HCT116 (cell line): ENCODE measurements around the gene CLPX. TPM values are rescaled to one million over a fixed set of nuclear protein-coding genes. Genes with fewer than 3 reads are reported as not detected.

Experiments
- ATAC-seq: fragments of 200-7000 bp; cut with Tn5 transposase; 2 replicates; pipeline ENCODE4 v1.9.1; 2020; ENCODE audit warnings: mild to moderate bottlenecking, moderate library complexity
- BruUV-seq: library from RNA; stranded (reverse); fragments of 400-500 nt; replicated peaks from 2 replicates; lab custom pipeline; 2021; lab: Mats Ljungman, UMichigan
- CTCF ChIA-PET: fragments of 300-600 bp; sonication (Branson Sonifier 250); formaldehyde crosslinking; loops from one replicate; lab custom pipeline; 2021; ENCODE audit warnings: antibody characterized with exemption; lab: Charles Lee
- POLR2A ChIA-PET: fragments of 300-600, 350-600 bp; sonication (Branson Sonifier 250); formaldehyde crosslinking; loops from one replicate; lab custom pipeline; 2021; ENCODE audit warnings: antibody characterized with exemption; lab: Charles Lee
- RAD21 ChIA-PET, 2 experiments: fragments of 300-600 bp; sonication (Branson Sonifier 250); formaldehyde crosslinking; loops; one replicate each; lab custom pipeline; 2023; ENCODE audit warnings: low total read pairs in 2 of 2; ENCODE audit not compliant: uncharacterized antibody in 2 of 2, unreplicated experiment in 2 of 2, low non-redundant PET in 1 of 2; lab: Charles Lee
- DNase-seq: peaks from one replicate; pipeline ENCODE4 v3.0.0-alpha.2; 2010; ENCODE audit warnings: low read depth, low spot score
- H2AFZ ChIP-seq: fragments of 200-600 bp; shearing (Covaris generic), sonication (generic); 2 replicates; pipeline ENCODE4 v1.6.1; 2017; ENCODE audit warnings: low read depth, mixed run types, mixed read lengths, antibody characterized with exemption, low read length; ENCODE audit not compliant: poor library complexity, severe bottlenecking
- H3K27ac ChIP-seq: 2 replicates; pipeline ENCODE4 v1.5.1; 2012; ENCODE audit warnings: low read depth, low read length
- H3K27me3 ChIP-seq: fragments of 200-600 bp; sonication (generic); 2 replicates; pipeline ENCODE4 v1.6.1; 2016; ENCODE audit warnings: mixed run types, low read length, mixed read lengths; ENCODE audit not compliant: insufficient read depth
- H3K36me3 ChIP-seq, 2 experiments: fragments of 200-500 bp in 1 of 2; fragments of 200-600 bp in 1 of 2; sonication (Bioruptor generic) in 1 of 2; sonication (generic) in 1 of 2; 2 replicates each; pipeline versions ENCODE4 v1.5.1 to v1.6.1; 2014 to 2016; ENCODE audit warnings: low read length in 2 of 2, inconsistent platforms in 1 of 2, mixed read lengths in 1 of 2, mixed run types in 1 of 2; ENCODE audit not compliant: insufficient read depth in 2 of 2, control insufficient read depth in 1 of 2
- H3K4me1 ChIP-seq, 2 experiments: fragments of 200-600 bp in 1 of 2; sonication (generic) in 1 of 2; 2 replicates each; pipeline versions ENCODE4 v1.5.1 to v1.6.1; 2012 to 2017; ENCODE audit warnings: low read length in 2 of 2, inconsistent platforms in 1 of 2, mild to moderate bottlenecking in 1 of 2, mixed read lengths in 1 of 2, mixed run types in 1 of 2, moderate library complexity in 1 of 2; ENCODE audit not compliant: insufficient read depth in 2 of 2, control insufficient read depth in 1 of 2
- H3K4me2 ChIP-seq: fragments of 200-600 bp; sonication (generic); 2 replicates; pipeline ENCODE4 v1.6.1; 2017; ENCODE audit warnings: mixed run types, low read length, mixed read lengths
- H3K4me3 ChIP-seq, 2 experiments: fragments of 200-600 bp in 1 of 2; sonication (generic) in 1 of 2; replicated peaks in 1 of 2; 2 replicates each; pipeline ENCODE4 v1.5.1; 2011 to 2016; ENCODE audit warnings: low read length in 2 of 2, control low read depth in 1 of 2, low read depth in 1 of 2, mild to moderate bottlenecking in 1 of 2, mixed read lengths in 1 of 2, mixed run types in 1 of 2
- H3K79me2 ChIP-seq: fragments of 200-600 bp; sonication (generic); 2 replicates; pipeline ENCODE4 v1.6.1; 2017; ENCODE audit warnings: mild to moderate bottlenecking, mixed run types, low read length, moderate library complexity, mixed read lengths; ENCODE audit not compliant: insufficient read depth
- H3K9ac ChIP-seq: fragments of 200-600 bp; sonication (generic); 2 replicates; pipeline ENCODE4 v1.6.1; 2016; ENCODE audit warnings: low read length, mixed read lengths
- H3K9me2 ChIP-seq: fragments of 200-600 bp; sonication (generic), shearing (Covaris generic); 2 replicates; pipeline ENCODE4 v1.6.1; 2017; ENCODE audit warnings: mixed run types, mild to moderate bottlenecking, moderate library complexity; ENCODE audit not compliant: insufficient read depth
- H3K9me3 ChIP-seq, 2 experiments: fragments of 200-500 bp in 1 of 2; fragments of 200-600 bp in 1 of 2; sonication (Bioruptor generic) in 1 of 2; sonication (generic) in 1 of 2; 2 replicates each; pipeline ENCODE4 v1.6.1; 2014 to 2017; ENCODE audit warnings: low read length in 2 of 2, mixed read lengths in 2 of 2, inconsistent platforms in 1 of 2, low read depth in 1 of 2, mild to moderate bottlenecking in 1 of 2, mixed run types in 1 of 2, moderate library complexity in 1 of 2; ENCODE audit not compliant: control insufficient read depth in 1 of 2, insufficient read depth in 1 of 2
- H4K20me1 ChIP-seq: fragments of 200-600 bp; sonication (generic), shearing (Covaris generic); 2 replicates; pipeline ENCODE4 v1.6.1; 2017; ENCODE audit warnings: mixed run types, mild to moderate bottlenecking, moderate library complexity; ENCODE audit not compliant: insufficient read depth
- CBX3 ChIP-seq: IDR thresholded peaks from 2 replicates; pipeline ENCODE4 v1.6.1; 2012; ENCODE audit warnings: low read depth
- CTCF ChIP-seq, 3 experiments: fragments of 200-600 bp in 1 of 3; sonication (generic) in 1 of 3; IDR thresholded peaks in 2 of 3; conservative IDR thresholded peaks in 1 of 3; 2 replicates each; pipeline ENCODE4 v1.5.1; 2012 to 2017; ENCODE audit warnings: low read depth in 2 of 3, low read length in 2 of 3, antibody characterized with exemption in 1 of 3, borderline replicate concordance in 1 of 3, control low read depth in 1 of 3, mild to moderate bottlenecking in 1 of 3, mixed read lengths in 1 of 3, mixed run types in 1 of 3, moderate library complexity in 1 of 3; ENCODE audit not compliant: insufficient read depth in 1 of 3
- EGR1 ChIP-seq: IDR thresholded peaks from 2 replicates; pipeline ENCODE4 v1.6.1; 2012; ENCODE audit warnings: low read depth
- ELF1 ChIP-seq: IDR thresholded peaks from 2 replicates; pipeline ENCODE4 v1.6.1; 2012; ENCODE audit warnings: low read depth, borderline replicate concordance
- EZH2 ChIP-seq: fragments of 200-600 bp; sonication (generic); IDR thresholded peaks from 2 replicates; pipeline ENCODE4 v1.6.1; 2017; ENCODE audit warnings: antibody characterized with exemption, mixed run types
- POLR2A ChIP-seq: IDR thresholded peaks from 2 replicates; pipeline ENCODE4 v1.7.0; 2011; ENCODE audit warnings: borderline replicate concordance; ENCODE audit not compliant: insufficient read depth, insufficient read length; ENCODE audit errors: extremely low read depth
- POLR2AphosphoS5 ChIP-seq: IDR thresholded peaks from 2 replicates; pipeline ENCODE4 v1.6.1; 2011; ENCODE audit warnings: mild to moderate bottlenecking, low read depth, low read length, moderate library complexity
- SP1 ChIP-seq: IDR thresholded peaks from 2 replicates; pipeline ENCODE4 v1.6.1; 2012; ENCODE audit warnings: low read depth
- TCF7L2 ChIP-seq: IDR thresholded peaks from 2 replicates; pipeline ENCODE4 v1.7.0; 2011; ENCODE audit warnings: borderline replicate concordance, inconsistent platforms; ENCODE audit not compliant: insufficient read depth, insufficient read length; ENCODE audit errors: extremely low read depth
- YY1 ChIP-seq: IDR thresholded peaks from 2 replicates; pipeline ENCODE4 v1.6.1; 2011; ENCODE audit warnings: low read length, low read depth, moderate library complexity, mild to moderate bottlenecking; ENCODE audit not compliant: insufficient replicate concordance; ENCODE audit errors: extremely low read depth
- ZBTB33 ChIP-seq: IDR thresholded peaks from 2 replicates; pipeline ENCODE4 v1.6.1; 2011; ENCODE audit warnings: mild to moderate bottlenecking, low read length, moderate library complexity; ENCODE audit not compliant: insufficient replicate concordance; ENCODE audit errors: extremely low read depth
- ZFX ChIP-seq: fragments of 450-650 bp; IDR thresholded peaks from 2 replicates; pipeline ENCODE4 v1.6.1; 2017
- ZNF274 ChIP-seq: fragments of 200-500 bp; sonication (Bioruptor generic); IDR thresholded peaks from 2 replicates; pipeline ENCODE4 v1.6.1; 2014; ENCODE audit warnings: mild to moderate bottlenecking, low read depth, low read length, inconsistent platforms
- intact Hi-C: fragments of 100-400 bp; cut with micrococcal nuclease; formaldehyde crosslinking; loops from 2 replicates; pipeline ENCODE4 v1.10.0; 2022
- total RNA-seq: library from RNA; stranded (reverse); gene quantifications from one replicate; pipeline ENCODE4 v1.2.1, GENCODE V29; 2021; ENCODE audit not compliant: unreplicated experiment
- TF ChIP-seq, protein P1 (sequence below): IDR thresholded peaks from 2 replicates; pipeline ENCODE4 v1.6.1; 2012; ENCODE audit warnings: low read depth
- TF ChIP-seq, protein P2 (sequence below): IDR thresholded peaks from 2 replicates; pipeline ENCODE4 v1.6.1; 2012

The CLPX gene
- total RNA-seq, 1 experiment from 2014 or later, result 64.1 TPM

- ChIA-PET RAD21 (no interaction called here), CTCF (interaction anchor here (1.0 kb wide), 1 partner anchor 14 kb away, joined by 3 read pairs; no protein-coding TSS in a partner anchor), POLR2A (no interaction called here)
- H3K4me2 ChIP-seq, result no peak within 1 kb of the TSS
- 0 out of 2 replicates have a peak, but pooled peaks cover 3% of the 10 kb centered on the region for H4K20me1 ChIP-seq
- H3K9me2 ChIP-seq, result no peaks in the 10 kb centered on the region
- no peaks in the 10 kb centered on the region for H3K4me1 ChIP-seq
- no peak within 1 kb of the TSS for H3K27ac ChIP-seq
- no peak within 1 kb of the TSS for H3K9ac ChIP-seq
- DNase-seq, result no peak
- H3K4me3 ChIP-seq, result no peak within 1 kb of the TSS
- H3K27me3 ChIP-seq, result no peaks in the 10 kb centered on the region
- no peak for TF ChIP-seq ZBTB33
- TF ChIP-seq CTCF (IDR thresholded peaks at IDR 0.05 in 2 of 3, conservative IDR thresholded peaks at IDR 0.05 in 1 of 3; ENCODE audit: borderline replicate concordance in 1 of 3, insufficient read depth in 1 of 3, low read depth in 2 of 3, low read length in 2 of 3), result no peak
- TF ChIP-seq TCF7L2, result no peak
- no peak for TF ChIP-seq POLR2A
- no peak for TF ChIP-seq EGR1
- no peak for TF ChIP-seq EZH2
- TF ChIP-seq ELF1, result no peak
- TF ChIP-seq YY1, result no peak
- no peak for TF ChIP-seq SP1
- TF ChIP-seq POLR2AphosphoS5, result no peak
- no peak for TF ChIP-seq ZFX
- no peak for TF ChIP-seq CBX3
- TF ChIP-seq ZNF274, result no peak
- TF ChIP-seq, protein P1, sequence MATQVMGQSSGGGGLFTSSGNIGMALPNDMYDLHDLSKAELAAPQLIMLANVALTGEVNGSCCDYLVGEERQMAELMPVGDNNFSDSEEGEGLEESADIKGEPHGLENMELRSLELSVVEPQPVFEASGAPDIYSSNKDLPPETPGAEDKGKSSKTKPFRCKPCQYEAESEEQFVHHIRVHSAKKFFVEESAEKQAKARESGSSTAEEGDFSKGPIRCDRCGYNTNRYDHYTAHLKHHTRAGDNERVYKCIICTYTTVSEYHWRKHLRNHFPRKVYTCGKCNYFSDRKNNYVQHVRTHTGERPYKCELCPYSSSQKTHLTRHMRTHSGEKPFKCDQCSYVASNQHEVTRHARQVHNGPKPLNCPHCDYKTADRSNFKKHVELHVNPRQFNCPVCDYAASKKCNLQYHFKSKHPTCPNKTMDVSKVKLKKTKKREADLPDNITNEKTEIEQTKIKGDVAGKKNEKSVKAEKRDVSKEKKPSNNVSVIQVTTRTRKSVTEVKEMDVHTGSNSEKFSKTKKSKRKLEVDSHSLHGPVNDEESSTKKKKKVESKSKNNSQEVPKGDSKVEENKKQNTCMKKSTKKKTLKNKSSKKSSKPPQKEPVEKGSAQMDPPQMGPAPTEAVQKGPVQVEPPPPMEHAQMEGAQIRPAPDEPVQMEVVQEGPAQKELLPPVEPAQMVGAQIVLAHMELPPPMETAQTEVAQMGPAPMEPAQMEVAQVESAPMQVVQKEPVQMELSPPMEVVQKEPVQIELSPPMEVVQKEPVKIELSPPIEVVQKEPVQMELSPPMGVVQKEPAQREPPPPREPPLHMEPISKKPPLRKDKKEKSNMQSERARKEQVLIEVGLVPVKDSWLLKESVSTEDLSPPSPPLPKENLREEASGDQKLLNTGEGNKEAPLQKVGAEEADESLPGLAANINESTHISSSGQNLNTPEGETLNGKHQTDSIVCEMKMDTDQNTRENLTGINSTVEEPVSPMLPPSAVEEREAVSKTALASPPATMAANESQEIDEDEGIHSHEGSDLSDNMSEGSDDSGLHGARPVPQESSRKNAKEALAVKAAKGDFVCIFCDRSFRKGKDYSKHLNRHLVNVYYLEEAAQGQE, result no peak
- TF ChIP-seq, protein P2, sequence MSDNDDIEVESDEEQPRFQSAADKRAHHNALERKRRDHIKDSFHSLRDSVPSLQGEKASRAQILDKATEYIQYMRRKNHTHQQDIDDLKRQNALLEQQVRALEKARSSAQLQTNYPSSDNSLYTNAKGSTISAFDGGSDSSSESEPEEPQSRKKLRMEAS, result no peak
- H3K36me3 ChIP-seq, result peaks cover 25 to 26% of the 10 kb centered on the region in 2 experiments
- H3K79me2 ChIP-seq, result no peaks in the 10 kb centered on the region
- H2AFZ ChIP-seq, result no peak within 1 kb of the TSS
- BruUV-seq, result no TSS peak
- intact Hi-C loops, result no loop called here
- ATAC-seq, result no peak
- H3K9me3 ChIP-seq, result no peaks in the 10 kb centered on the region
These were observed 70.1 kb downstream of the CLPX start, which contains the start of gene UBAP1L for GRCh38 chr15:65115086-65115485. Gene UBAP1L (minus strand): TSS chr15:65115200. CDS start chr15:65106215, 8,985 bp downstream.
